Smooth muscle cell (in vitro differentiated cells): ENCODE measurements around the gene LCP2. TPM values are rescaled to one million over a fixed set of nuclear protein-coding genes. Genes with fewer than 3 reads are reported as not detected.

Source experiments
- DNase-seq: peaks from one replicate; lab custom pipeline; 2025; ENCODE audit not compliant: unreplicated experiment; lab: John Stamatoyannopoulos, UW
- H2AFZ ChIP-seq: fragments of 200-600 bp; sonication (generic); 2 replicates; pipeline ENCODE4 v1.6.0; 2016; ENCODE audit warnings: antibody characterized with exemption, low read depth, mild to moderate bottlenecking
- H3F3A ChIP-seq: fragments of 200-600 bp; sonication (generic); 2 replicates; pipeline ENCODE4 v1.6.0; 2017; ENCODE audit warnings: antibody characterized with exemption, low read depth
- H3K27ac ChIP-seq: fragments of 200-600 bp; sonication (generic); 2 replicates; pipeline ENCODE4 v1.5.1; 2016; ENCODE audit warnings: low read depth, mild to moderate bottlenecking
- H3K27me3 ChIP-seq: fragments of 200-600 bp; sonication (generic); 2 replicates; pipeline ENCODE4 v1.6.1; 2016; ENCODE audit warnings: low read depth, mild to moderate bottlenecking
- H3K36me3 ChIP-seq: fragments of 200-600 bp; sonication (generic); 2 replicates; pipeline ENCODE4 v1.5.1; 2016; ENCODE audit warnings: low read depth
- H3K4me1 ChIP-seq: fragments of 200-600 bp; sonication (generic); 2 replicates; pipeline ENCODE4 v1.5.1; 2016; ENCODE audit warnings: low read depth
- H3K4me2 ChIP-seq: fragments of 200-600 bp; sonication (generic); 2 replicates; pipeline ENCODE4 v1.6.0; 2016; ENCODE audit warnings: mild to moderate bottlenecking
- H3K4me3 ChIP-seq: fragments of 200-600 bp; sonication (generic); 2 replicates; pipeline ENCODE4 v1.5.1; 2016; ENCODE audit warnings: mild to moderate bottlenecking
- H3K79me2 ChIP-seq: fragments of 200-600 bp; sonication (generic); 2 replicates; pipeline ENCODE4 v1.6.0; 2016; ENCODE audit warnings: low read depth, mild to moderate bottlenecking
- H3K9ac ChIP-seq: fragments of 200-600 bp; sonication (generic); 2 replicates; pipeline ENCODE4 v1.6.0; 2016; ENCODE audit warnings: low read depth
- H3K9me3 ChIP-seq: fragments of 200-600 bp; sonication (generic); replicated peaks from 2 replicates; pipeline ENCODE4 v1.5.1; 2016; ENCODE audit warnings: low read depth
- H4K20me1 ChIP-seq: fragments of 200-600 bp; sonication (generic); 2 replicates; pipeline ENCODE4 v1.6.0; 2016; ENCODE audit warnings: low read depth
- WGBS: methylation state at CpG from one replicate; pipeline ENCODE4 v1.1.7; 2016; ENCODE audit warnings: low lambda C conversion rate; 5-methylcytosine and 5-hydroxymethylcytosine counted together
- polyA plus RNA-seq: library from polyadenylated mRNA; unstranded; fragments of >200 nt; fragmentation: Nextera tagmentation; extraction: Ambion mirVana; gene quantifications from 2 replicates; pipeline ENCODE4 v1.2.1, GENCODE V29; 2016
- total RNA-seq: library from RNA; depleted of rRNA; stranded (reverse); fragments of >200 nt; gene quantifications from 2 replicates; pipeline ENCODE4 v1.2.3, GENCODE V29; 2014
- TF ChIP-seq, protein P1 (sequence below): fragments of 200-600 bp; sonication (generic); IDR thresholded peaks from 2 replicates; pipeline ENCODE4 v1.5.1; 2017; ENCODE audit warnings: borderline replicate concordance, mild to moderate bottlenecking, antibody characterized with exemption; ENCODE audit not compliant: insufficient read depth, poor library complexity, severe bottlenecking

Gene LCP2
- total and polyA plus RNA-seq, 2 experiments from 2014 or later = 0.45 to 2.7 TPM

DNA sequence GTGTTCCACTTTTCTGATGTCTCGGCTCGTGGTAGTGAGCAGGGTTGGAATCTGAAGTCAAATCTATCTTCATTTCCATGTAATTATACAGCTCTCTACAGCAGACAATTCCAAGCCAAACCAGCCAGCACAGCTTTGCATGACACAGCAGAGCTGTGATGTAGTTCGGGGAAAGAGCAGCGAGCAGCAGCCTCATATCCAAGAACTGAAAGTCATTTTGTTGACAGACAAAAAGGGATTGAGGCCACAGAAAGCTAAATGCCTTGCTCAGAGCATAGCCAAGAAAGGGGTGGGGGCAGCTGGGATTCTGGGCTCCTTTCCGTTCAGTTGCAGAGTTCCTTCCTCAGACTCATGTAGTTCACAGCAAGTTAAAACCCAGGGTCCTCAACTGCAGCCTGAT, 32.1 kb downstream of the LCP2 start:
- Histone ChIP-seq H3K4me3 (no peak overlapping the region), H3K9ac (no peak overlapping the region), H3F3A (no peaks in the 10 kb centered on the region), H3K4me1 (peaks cover 31% of the 10 kb centered on the region), H3K79me2 (no peaks in the 10 kb centered on the region), H3K36me3 (no peaks in the 10 kb centered on the region), H3K27ac (peak overlapping the region; percentile 16), H3K9me3 (no peaks in the 10 kb centered on the region), H3K27me3 (no peaks in the 10 kb centered on the region), H3K4me2 (peak overlapping the region; percentile 59), H2AFZ (no peak overlapping the region), H4K20me1 (no peaks in the 10 kb centered on the region)
- DNase-seq = no peak
- TF ChIP-seq, protein P1, sequence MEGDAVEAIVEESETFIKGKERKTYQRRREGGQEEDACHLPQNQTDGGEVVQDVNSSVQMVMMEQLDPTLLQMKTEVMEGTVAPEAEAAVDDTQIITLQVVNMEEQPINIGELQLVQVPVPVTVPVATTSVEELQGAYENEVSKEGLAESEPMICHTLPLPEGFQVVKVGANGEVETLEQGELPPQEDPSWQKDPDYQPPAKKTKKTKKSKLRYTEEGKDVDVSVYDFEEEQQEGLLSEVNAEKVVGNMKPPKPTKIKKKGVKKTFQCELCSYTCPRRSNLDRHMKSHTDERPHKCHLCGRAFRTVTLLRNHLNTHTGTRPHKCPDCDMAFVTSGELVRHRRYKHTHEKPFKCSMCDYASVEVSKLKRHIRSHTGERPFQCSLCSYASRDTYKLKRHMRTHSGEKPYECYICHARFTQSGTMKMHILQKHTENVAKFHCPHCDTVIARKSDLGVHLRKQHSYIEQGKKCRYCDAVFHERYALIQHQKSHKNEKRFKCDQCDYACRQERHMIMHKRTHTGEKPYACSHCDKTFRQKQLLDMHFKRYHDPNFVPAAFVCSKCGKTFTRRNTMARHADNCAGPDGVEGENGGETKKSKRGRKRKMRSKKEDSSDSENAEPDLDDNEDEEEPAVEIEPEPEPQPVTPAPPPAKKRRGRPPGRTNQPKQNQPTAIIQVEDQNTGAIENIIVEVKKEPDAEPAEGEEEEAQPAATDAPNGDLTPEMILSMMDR = no peak
- 12% methylated on average over 5 of the region's 5 CpGs for WGBS

DNA sequence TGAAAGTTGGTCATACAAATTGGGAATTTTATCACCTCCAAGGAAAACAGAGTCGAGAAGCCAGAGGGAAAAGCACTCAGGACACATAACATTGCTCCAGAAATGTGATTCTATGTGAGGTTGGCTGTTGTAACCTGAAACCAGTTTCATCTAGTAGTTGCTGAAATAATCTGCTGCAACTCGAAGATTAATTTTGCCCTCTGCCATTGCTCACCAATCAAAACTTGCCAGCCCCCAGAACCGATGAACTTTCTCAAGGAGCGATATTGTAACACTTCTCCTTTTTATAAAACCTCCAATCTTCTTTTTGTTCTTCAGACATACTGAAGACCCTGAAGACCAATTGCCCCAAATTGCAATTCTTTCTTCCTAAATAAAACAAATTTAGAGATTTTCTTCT, 33.7 kb downstream of the LCP2 start:
- H3K4me3 ChIP-seq = no peak overlapping the region
- no peaks in the 10 kb centered on the region for H3K27me3 ChIP-seq
- H3K36me3 ChIP-seq = no peaks in the 10 kb centered on the region
- no peak overlapping the region for H3K27ac ChIP-seq
- no peak overlapping the region for H3K4me2 ChIP-seq
- no peaks in the 10 kb centered on the region for H3K79me2 ChIP-seq
- H3K9me3 ChIP-seq = no peaks in the 10 kb centered on the region
- H3F3A ChIP-seq = no peaks in the 10 kb centered on the region
- peaks cover 31% of the 10 kb centered on the region for H3K4me1 ChIP-seq
- H2AFZ ChIP-seq = no peak overlapping the region
- no peak for DNase-seq
- WGBS = 92% methylated on average over 4 of the region's 4 CpGs
- no peak overlapping the region for H3K9ac ChIP-seq
- TF ChIP-seq, protein P1 = no peak
- no peaks in the 10 kb centered on the region for H4K20me1 ChIP-seq

DNA sequence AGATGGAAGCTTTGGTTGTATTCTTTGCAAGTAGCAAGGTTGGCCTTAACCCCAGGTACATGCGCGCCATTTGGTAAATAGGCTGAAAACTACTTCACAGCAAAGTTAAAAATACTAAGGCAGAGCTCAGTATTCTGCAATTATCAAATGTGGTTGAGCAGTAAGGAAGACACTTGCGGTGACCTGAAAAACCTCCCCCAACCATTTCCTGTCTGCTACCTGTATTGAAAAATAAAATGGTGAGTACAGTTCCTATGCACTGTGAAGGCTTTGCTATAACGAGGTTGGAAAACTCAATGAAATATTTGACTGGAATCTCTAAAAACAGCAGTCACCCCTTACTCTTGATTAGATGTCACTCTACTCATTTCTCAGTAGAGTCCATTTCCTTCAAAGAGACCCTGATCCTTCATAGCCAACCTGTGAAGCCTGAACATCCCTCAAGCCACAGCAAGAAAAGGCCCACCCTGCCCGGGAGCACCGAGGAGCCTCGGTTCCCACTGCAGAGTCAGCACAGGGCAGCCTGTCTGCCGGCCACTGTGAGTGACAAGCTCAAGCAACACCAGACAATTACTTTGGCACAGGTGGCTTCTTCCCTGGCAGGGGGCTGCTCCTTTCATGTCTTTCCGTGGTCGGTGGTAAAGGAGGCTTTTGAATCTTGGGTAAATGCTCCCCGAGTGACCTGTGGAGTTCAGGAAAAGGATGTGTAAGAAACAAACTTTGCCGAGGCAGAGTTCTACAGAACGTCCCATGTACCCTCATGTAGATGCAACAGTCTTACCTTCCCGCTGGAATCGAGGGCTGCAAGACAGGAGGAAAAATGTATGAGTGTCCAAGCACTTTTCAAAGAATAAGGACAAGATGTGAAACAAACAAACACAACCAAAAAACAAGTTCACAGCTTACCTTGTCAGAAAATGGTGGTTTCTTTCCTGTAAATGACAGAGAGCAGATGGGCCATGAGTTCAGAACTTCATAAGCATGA, 35.2 kb downstream of the LCP2 start:
- H3K36me3 ChIP-seq = no peaks in the 10 kb centered on the region
- no peaks in the 10 kb centered on the region for H3F3A ChIP-seq
- no peaks in the 10 kb centered on the region for H4K20me1 ChIP-seq
- H3K9ac ChIP-seq = no peak overlapping the region
- H3K9me3 ChIP-seq = no peaks in the 10 kb centered on the region
- H3K27ac ChIP-seq = no peak overlapping the region
- 89% methylated on average over 15 of the region's 15 CpGs for WGBS
- H3K79me2 ChIP-seq = no peaks in the 10 kb centered on the region
- no peak for DNase-seq
- no peak overlapping the region for H3K4me2 ChIP-seq
- TF ChIP-seq, protein P1 = no peak
- no peaks in the 10 kb centered on the region for H3K27me3 ChIP-seq
- no peak overlapping the region for H3K4me3 ChIP-seq
- no peak overlapping the region for H2AFZ ChIP-seq
- H3K4me1 ChIP-seq = peaks cover 22% of the 10 kb centered on the region
